Prostate gland (tissue), 2 donors: ENCODE measurements around the gene SSU72. TPM values are rescaled to one million over a fixed set of nuclear protein-coding genes. Genes with fewer than 3 reads are reported as not detected.

ENCODE experiments used
- DNase-seq: peaks from one replicate; pipeline ENCODE4 v3.0.0-alpha.2; 2019; ENCODE audit warnings: low spot score
- H3K27ac ChIP-seq, 2 donors: fragments of 200-600 bp; sonication (generic); 2 replicates each; pipeline ENCODE4 v1.5.1; 2017 to 2019
- H3K27me3 ChIP-seq: fragments of 200-600 bp; sonication (generic); replicated peaks from 2 replicates; pipeline ENCODE4 v1.5.1; 2019; ENCODE audit not compliant: insufficient read depth
- H3K36me3 ChIP-seq, 2 donors: fragments of 200-600 bp; sonication (generic); 1 replicate in 1 of 2; 2 replicates in 1 of 2; pipeline versions ENCODE4 v1.5.1 to v1.8.1; 2017 to 2019
- H3K4me1 ChIP-seq: fragments of 200-600 bp; sonication (generic); replicated peaks from 2 replicates; pipeline ENCODE4 v1.5.1; 2019
- H3K4me3 ChIP-seq, 2 donors: fragments of 200-600 bp; sonication (generic); 2 replicates each; pipeline ENCODE4 v1.5.1; 2017 to 2019
- H3K9me3 ChIP-seq: fragments of 200-600 bp; sonication (generic); 2 replicates; pipeline ENCODE4 v1.5.1; 2017
- CTCF ChIP-seq, 4 experiments: fragments of 200-600 bp in 2 of 4; fragments of 450-650 bp in 2 of 4; sonication (generic) in 2 of 4; IDR thresholded peaks; 1 replicate in 3 of 4; 2 replicates in 1 of 4; pipeline ENCODE4 v1.5.1; 2016 to 2019; ENCODE audit warnings: antibody characterized with exemption in 4 of 4, mild to moderate bottlenecking in 2 of 4, moderate library complexity in 2 of 4
- POLR2A ChIP-seq: fragments of 450-650 bp; IDR thresholded peaks from one replicate; pipeline ENCODE4 v1.6.1; 2016; ENCODE audit warnings: antibody characterized with exemption, mild to moderate bottlenecking
- POLR2AphosphoS5 ChIP-seq: sonication (generic); formaldehyde crosslinking; IDR thresholded peaks from one replicate; pipeline ENCODE4 v1.6.1; 2017; ENCODE audit warnings: antibody characterized with exemption
- WGBS: methylation state at CpG from one replicate; pipeline ENCODE4 v1.1.5; 2018; 5-methylcytosine and 5-hydroxymethylcytosine counted together
- intact Hi-C: fragments of 100-400 bp; cut with DNase I; formaldehyde crosslinking; loops from one replicate; pipeline ENCODE4 v1.14.2; 2022
- total RNA-seq, 2 donors: library from RNA; depleted of rRNA; stranded (reverse); fragments of >200 nt; gene quantifications; one replicate each; pipeline ENCODE4 v1.1.0, GENCODE V29; 2016

SSU72 gene
- total RNA-seq, 2 donors from 2014 or later: 173 to 203 TPM

GRCh38 chr1:1602304-1602967 is 27.8 kb upstream of the SSU72 start:
- H3K9me3 ChIP-seq: no peaks in the 10 kb centered on the region
- WGBS: 69% methylated on average over 18 of the region's 18 CpGs
- H3K27me3 ChIP-seq: peaks cover 7% of the 10 kb centered on the region
- H3K4me3 ChIP-seq: no peak overlapping the region
- no peaks in the 10 kb centered on the region for H3K4me1 ChIP-seq
- intact Hi-C loops: no loop called here
- TF ChIP-seq POLR2AphosphoS5 (no peak), POLR2A (no peak), CTCF (IDR thresholded peaks at IDR 0.05) (no peak)
- H3K36me3 ChIP-seq: no peaks in the 10 kb centered on the region
- no peak overlapping the region for H3K27ac ChIP-seq
- no peak for DNase-seq

- Histone ChIP-seq H3K4me3 (no peak overlapping the region), H3K27ac (no peak overlapping the region), H3K27me3 (peaks cover 7% of the 10 kb centered on the region), H3K9me3 (no peaks in the 10 kb centered on the region), H3K36me3 (no peaks in the 10 kb centered on the region), H3K4me1 (no peaks in the 10 kb centered on the region)
- intact Hi-C loops: no loop called here
- 83% methylated on average over 15 of the region's 15 CpGs for WGBS
- no peak for TF ChIP-seq CTCF (IDR thresholded peaks at IDR 0.05)
- TF ChIP-seq POLR2AphosphoS5: no peak
- TF ChIP-seq POLR2A: no peak
- no peak for DNase-seq
Measured at GRCh38 chr1:1601564-1602303, 27.1 kb upstream of the SSU72 start.

- TF ChIP-seq POLR2AphosphoS5 (no peak), POLR2A (no peak), CTCF (IDR thresholded peaks at IDR 0.05) (no peak)
- no peaks in the 10 kb centered on the region for H3K36me3 ChIP-seq
- no peak overlapping the region for H3K4me3 ChIP-seq
- H3K27me3 ChIP-seq: peaks cover 7% of the 10 kb centered on the region
- no peak overlapping the region for H3K27ac ChIP-seq
- no peak for DNase-seq
- 71% methylated on average over 22 of the region's 22 CpGs for WGBS
- intact Hi-C loops: no loop called here
- no peaks in the 10 kb centered on the region for H3K4me1 ChIP-seq
- H3K9me3 ChIP-seq: no peaks in the 10 kb centered on the region
Measured at GRCh38 chr1:1600861-1601563, 26.3 kb upstream of the SSU72 start.

- no peak for DNase-seq
- WGBS: 1% methylated on average over 45 of the region's 125 CpGs
- H3K36me3 ChIP-seq: no peaks in the 10 kb centered on the region
- peak within 1 kb of the TSS; percentile 14 to 30 for H3K4me3 ChIP-seq
- H3K9me3 ChIP-seq: no peaks in the 10 kb centered on the region
- TF ChIP-seq POLR2A (no peak), CTCF (IDR thresholded peaks at IDR 0.05) (no peak), POLR2AphosphoS5 (no peak)
- H3K27me3 ChIP-seq: peaks cover 7% of the 10 kb centered on the region
- intact Hi-C loops: no loop called here
- H3K27ac ChIP-seq: no peak within 1 kb of the TSS
- no peaks in the 10 kb centered on the region for H3K4me1 ChIP-seq
Measured at GRCh38 chr1:1599935-1600860, 25.5 kb upstream of the SSU72 start, which contains the start of gene FNDC10. Gene FNDC10 (minus strand): TSS chr1:1600135. CDS start chr1:1600015, 120 bp downstream.
